Gastrocnemius medialis (tissue), 4 donors: Measurements from ENCODE around the gene SPATA46. TPM values are rescaled to one million over a fixed set of nuclear protein-coding genes. Genes with fewer than 3 reads are reported as not detected.

Experiments used
- ATAC-seq, 2 donors: fragments of 150-250 bp; one replicate each; pipeline ENCODE4 v1.9.1; 2016
- DNase-seq, 2 donors: peaks; one replicate each; pipeline ENCODE4 v3.0.0-alpha.2; 2019
- H3K27ac ChIP-seq, 4 donors: fragments of 200-600 bp; sonication (generic); 1 replicate in 1 of 4; 2 replicates in 3 of 4; pipeline ENCODE4 v1.5.1; 2016 to 2018; ENCODE audit warnings: mild to moderate bottlenecking in 2 of 4, moderate library complexity in 1 of 4
- H3K27me3 ChIP-seq, 3 donors: fragments of 200-600 bp; sonication (generic) in 2 of 3; 1 replicate in 1 of 3; 2 replicates in 2 of 3; pipeline versions ENCODE4 v1.5.1 to v1.6.0; 2016 to 2019; ENCODE audit warnings: mild to moderate bottlenecking in 1 of 3, moderate library complexity in 1 of 3
- H3K36me3 ChIP-seq, 2 donors: fragments of 200-600 bp; sonication (generic) in 1 of 2; one replicate each; pipeline ENCODE4 v1.5.1; 2017 to 2018
- H3K4me1 ChIP-seq, 2 donors: fragments of 200-600 bp; sonication (generic) in 1 of 2; one replicate each; pipeline ENCODE4 v1.5.1; 2016 to 2017; ENCODE audit warnings: mild to moderate bottlenecking in 2 of 2
- H3K4me3 ChIP-seq, 4 donors: fragments of 200-600 bp; sonication (generic) in 3 of 4; 1 replicate in 1 of 4; 2 replicates in 3 of 4; pipeline ENCODE4 v1.5.1; 2016 to 2019; ENCODE audit warnings: mild to moderate bottlenecking in 2 of 4
- H3K9me3 ChIP-seq, 3 donors: fragments of 200-600 bp; sonication (generic) in 2 of 3; 1 replicate in 1 of 3; 2 replicates in 2 of 3; pipeline ENCODE4 v1.5.1; 2016 to 2019
- CTCF ChIP-seq, 5 experiments: fragments of 450-650 bp in 3 of 5; fragments of 200-600 bp in 2 of 5; sonication (generic) in 2 of 5; IDR thresholded peaks in 4 of 5; conservative IDR thresholded peaks in 1 of 5; 1 replicate in 4 of 5; 2 replicates in 1 of 5; pipeline ENCODE4 v1.5.1; 2016 to 2019; ENCODE audit warnings: antibody characterized with exemption in 5 of 5, mild to moderate bottlenecking in 3 of 5, moderate library complexity in 3 of 5
- POLR2A ChIP-seq, 2 donors: fragments of 450-650 bp; IDR thresholded peaks; one replicate each; pipeline ENCODE4 v1.6.1; 2017; ENCODE audit warnings: antibody characterized with exemption in 2 of 2, mild to moderate bottlenecking in 2 of 2, moderate library complexity in 2 of 2
- in situ Hi-C, 4 donors: fragments of 200-750 bp; cut with MboI; loops; one replicate each; pipeline versions ENCODE4 v1.15.0 to v1.8.0; 2017; ENCODE audit warnings: low sequenced_read_pairs in 4 of 4
- intact Hi-C: fragments of 100-400 bp; cut with DNase I; formaldehyde crosslinking; loops from one replicate; pipeline ENCODE4 v1.15.1; 2023; ENCODE audit warnings: low total_unique reads
- total RNA-seq, 4 donors: library from RNA; depleted of rRNA; stranded (reverse); fragments of >200 nt; gene quantifications; one replicate each; pipeline versions ENCODE4 v1.1.0 to v1.2.3, GENCODE V29; 2016

Gene SPATA46
- total RNA-seq, 4 donors from 2014 or later = 1.7 TPM; not detected in 3

- Histone ChIP-seq H3K4me3 (no peak overlapping the region), H3K9me3 (no peaks in the 10 kb centered on the region), H3K27ac (no peak overlapping the region), H3K36me3 (no peaks in the 10 kb centered on the region), H3K4me1 (no peaks in the 10 kb centered on the region), H3K27me3 (peaks cover 0 to 5% (median 0%) of the 10 kb centered on the region in 3 donors)
- intact Hi-C loops (no loop called here), in situ Hi-C loops (loop anchor here in 2 of 4 donors (10.0 kb wide), 1 partner anchor 344 kb away; no protein-coding TSS in a partner anchor)
- DNase-seq (no peak), ATAC-seq (no peak)
- TF ChIP-seq POLR2A (IDR thresholded peaks at IDR 0.05) = no peak
- no peak for TF ChIP-seq CTCF (IDR thresholded peaks at IDR 0.05 in 4 of 5, conservative IDR thresholded peaks at IDR 0.05 in 1 of 5)
Measured at GRCh38 chr1:162398999-162399580, 22.4 kb upstream of the SPATA46 start.

- in situ Hi-C loops = loop anchor here in 2 of 4 donors (10.0 kb wide), 1 partner anchor 343 kb away; no protein-coding TSS in a partner anchor
Measured at GRCh38 chr1:162397943-162398560, 21.4 kb upstream of the SPATA46 start.

GRCh38 chr1:162397039-162397448 lies 20.4 kb upstream of the SPATA46 start:
- intact Hi-C loops (no loop called here), in situ Hi-C loops (loop anchor here in 2 of 4 donors (10.0 kb wide), 1 partner anchor 342 kb away; no protein-coding TSS in a partner anchor)
- no peaks in the 10 kb centered on the region for H3K4me1 ChIP-seq
- H3K9me3 ChIP-seq = no peaks in the 10 kb centered on the region
- DNase-seq (no peak), ATAC-seq (no peak)
- no peak overlapping the region for H3K27ac ChIP-seq
- peaks cover 0 to 5% (median 0%) of the 10 kb centered on the region in 3 donors for H3K27me3 ChIP-seq
- H3K4me3 ChIP-seq = no peak overlapping the region
- no peaks in the 10 kb centered on the region for H3K36me3 ChIP-seq
- no peak for TF ChIP-seq POLR2A (IDR thresholded peaks at IDR 0.05)
- no peak for TF ChIP-seq CTCF (IDR thresholded peaks at IDR 0.05 in 4 of 5, conservative IDR thresholded peaks at IDR 0.05 in 1 of 5)

More at GRCh38 chr1:162397943-162398560, 21.4 kb upstream of the SPATA46 start:
- Histone ChIP-seq H3K4me3 (no peak overlapping the region), H3K27me3 (peaks cover 0 to 5% (median 0%) of the 10 kb centered on the region in 3 donors), H3K4me1 (no peaks in the 10 kb centered on the region), H3K27ac (no peak overlapping the region), H3K9me3 (no peaks in the 10 kb centered on the region), H3K36me3 (no peaks in the 10 kb centered on the region)
- TF ChIP-seq CTCF (IDR thresholded peaks at IDR 0.05 in 4 of 5, conservative IDR thresholded peaks at IDR 0.05 in 1 of 5) (no peak), POLR2A (IDR thresholded peaks at IDR 0.05) (no peak)
- ATAC-seq = no peak
- DNase-seq = no peak
- intact Hi-C loops = no loop called here

- H3K27ac ChIP-seq = no peak overlapping the region
- DNase-seq (no peak), ATAC-seq (no peak)
- H3K36me3 ChIP-seq = no peaks in the 10 kb centered on the region
- in situ Hi-C loops (loop anchor here in 2 of 4 donors (10.0 kb wide), 1 partner anchor 342 kb away; no protein-coding TSS in a partner anchor), intact Hi-C loops (no loop called here)
- H3K27me3 ChIP-seq = peaks cover 0 to 5% (median 0%) of the 10 kb centered on the region in 3 donors
- H3K4me1 ChIP-seq = no peaks in the 10 kb centered on the region
- H3K4me3 ChIP-seq = no peak overlapping the region
- H3K9me3 ChIP-seq = no peaks in the 10 kb centered on the region
- TF ChIP-seq CTCF (IDR thresholded peaks at IDR 0.05 in 4 of 5, conservative IDR thresholded peaks at IDR 0.05 in 1 of 5) (no peak), POLR2A (IDR thresholded peaks at IDR 0.05) (no peak)
Measured at GRCh38 chr1:162396201-162396906, 19.7 kb upstream of the SPATA46 start.
